HG03520 (cell line): Measurements from ENCODE around the gene RRP8.

Experiments
- ATAC-seq: cut with Tn5 transposase; IDR thresholded peaks from one replicate; pipeline ENCODE4 v1.9.1; 2021; ENCODE audit warnings: mild to moderate bottlenecking, moderate library complexity; ENCODE audit not compliant: unreplicated experiment

RRP8 gene

DNA sequence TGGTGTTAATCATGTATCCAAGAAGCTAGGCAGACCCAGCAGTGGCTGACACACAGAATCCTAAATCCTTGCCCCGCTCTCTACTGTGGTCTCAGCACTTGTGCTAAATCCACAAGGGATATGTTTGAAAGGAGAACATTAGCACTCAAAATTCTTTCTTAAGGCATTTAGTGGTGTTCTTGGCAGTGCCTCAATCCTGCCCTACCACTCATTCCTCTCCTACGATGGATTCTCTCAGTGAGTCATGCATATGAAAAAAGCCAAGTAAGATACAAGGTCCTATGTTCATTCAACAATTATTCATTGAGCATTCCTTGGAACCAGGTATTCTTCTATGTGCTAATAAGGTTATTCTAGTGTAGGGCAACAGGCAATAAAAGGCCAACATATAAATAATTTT is 31.2 kb downstream of the RRP8 start:
- no peak for ATAC-seq

DNA sequence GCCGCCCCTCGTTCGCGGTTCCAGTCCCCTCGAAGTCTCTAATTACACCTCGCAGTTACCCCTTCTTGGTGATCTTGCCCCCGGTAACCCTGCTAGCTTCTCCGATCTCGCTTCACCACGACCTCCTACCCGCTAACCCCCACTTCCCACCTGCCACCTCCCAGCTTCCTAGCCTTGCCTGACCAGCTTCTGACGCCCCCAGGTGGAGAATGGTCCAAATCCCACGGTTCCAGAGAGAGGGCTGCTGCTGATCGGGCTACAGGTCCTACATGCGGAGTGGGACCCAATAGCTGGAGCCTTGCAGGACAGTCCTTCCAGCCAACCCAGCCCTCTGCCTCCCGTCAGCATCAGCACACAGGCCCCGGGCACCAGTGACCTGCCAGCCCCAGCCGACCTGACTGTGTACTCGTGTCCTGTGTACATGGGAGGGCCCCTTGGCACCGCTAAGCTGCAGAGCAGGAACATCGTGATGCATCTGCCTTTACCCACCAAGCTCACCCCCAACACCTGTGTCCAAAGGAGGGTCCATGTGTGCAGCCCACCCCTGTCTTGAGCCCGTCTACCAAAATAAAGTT is 31.9 kb downstream of the RRP8 start:
- no peak for ATAC-seq

DNA sequence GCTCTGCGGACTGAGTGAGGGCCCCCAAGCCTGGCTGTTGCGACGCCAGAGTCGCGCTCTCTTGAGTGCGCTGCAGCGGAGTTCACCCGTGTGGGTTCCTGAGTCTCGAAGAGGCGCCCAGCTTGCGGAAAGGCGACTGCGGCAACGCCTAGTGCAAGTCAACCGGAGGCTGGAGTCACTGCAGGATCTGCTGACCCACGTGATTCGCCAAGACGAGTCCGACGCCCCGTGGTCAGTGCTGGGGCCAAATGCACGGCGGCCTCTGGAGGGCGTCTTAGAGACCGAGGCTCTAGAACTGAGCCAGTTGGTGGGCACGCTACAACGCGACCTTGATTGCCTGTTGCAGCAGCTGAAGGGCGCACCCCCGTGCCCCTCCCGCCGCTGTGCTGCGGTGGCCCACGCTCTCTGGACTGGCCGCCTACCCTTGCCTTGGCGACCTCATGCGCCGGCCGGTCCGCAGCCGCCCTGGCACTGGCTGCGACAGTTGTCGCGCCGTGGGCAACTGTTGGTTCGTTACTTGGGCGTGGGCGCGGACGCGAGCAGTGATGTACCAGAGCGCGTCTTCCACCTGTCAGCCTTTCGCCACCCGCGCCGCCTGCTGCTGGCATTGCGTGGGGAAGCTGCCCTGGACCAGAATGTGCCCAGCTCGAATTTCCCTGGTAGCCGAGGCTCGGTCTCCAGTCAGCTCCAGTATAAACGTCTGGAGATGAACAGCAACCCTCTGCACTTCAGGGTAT is 32.6 kb downstream of the RRP8 start:
- no peak for ATAC-seq

DNA sequence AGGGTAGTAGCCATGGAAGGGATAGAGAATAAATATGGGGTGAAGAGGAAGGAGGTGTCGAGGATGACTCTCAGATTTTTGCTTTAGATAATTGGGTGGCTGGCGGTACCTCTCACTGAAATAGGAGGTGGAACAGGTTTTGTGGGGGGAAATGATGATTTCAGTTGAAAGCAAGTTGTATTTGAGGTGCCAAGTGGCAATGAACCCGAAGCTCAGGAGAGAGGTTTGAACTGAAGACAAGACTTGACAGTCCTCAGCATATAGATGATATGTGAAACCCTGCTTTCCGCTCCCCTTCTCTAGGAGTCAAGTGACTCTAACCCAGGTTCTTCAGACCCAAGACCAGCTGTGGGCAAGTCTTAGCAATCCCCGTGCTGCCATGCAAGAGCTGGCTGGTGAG is 33.7 kb downstream of the RRP8 start:
- ATAC-seq: no peak

DNA sequence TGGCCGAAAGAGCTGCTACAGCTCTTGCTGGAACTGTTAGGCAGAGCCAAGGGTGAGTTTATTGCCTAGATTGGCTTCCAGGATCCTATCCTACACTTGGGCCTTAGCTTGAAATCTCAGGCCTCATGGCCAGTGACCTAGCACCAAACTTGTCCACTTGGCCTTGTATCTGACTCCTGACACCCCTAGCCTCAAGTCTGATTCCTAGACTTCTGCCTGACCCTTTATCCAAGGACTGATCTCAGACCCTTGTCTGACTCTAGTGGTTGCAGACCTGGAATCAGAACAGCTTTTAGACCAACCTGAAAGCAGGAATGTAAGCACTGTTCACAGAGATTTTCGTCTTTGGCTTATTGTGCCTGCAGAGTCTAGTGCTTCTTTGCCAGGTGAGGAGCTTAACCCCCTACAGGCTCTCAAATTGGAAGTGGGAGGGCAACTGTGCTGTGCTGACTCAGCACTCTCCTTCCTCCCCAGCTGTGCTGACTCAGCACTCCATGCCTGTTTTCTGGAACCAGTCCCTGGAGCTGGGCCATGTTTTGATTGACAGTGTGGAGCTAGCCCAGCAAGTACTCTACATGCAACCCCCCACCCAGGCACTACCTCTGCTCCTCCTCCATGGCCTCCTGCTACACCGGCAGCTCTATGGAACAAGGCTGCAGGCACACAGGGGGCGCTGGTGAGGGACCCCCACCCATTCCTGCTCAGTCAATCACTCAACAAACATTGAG is 35.1 kb downstream of the RRP8 start:
- ATAC-seq: no peak

DNA sequence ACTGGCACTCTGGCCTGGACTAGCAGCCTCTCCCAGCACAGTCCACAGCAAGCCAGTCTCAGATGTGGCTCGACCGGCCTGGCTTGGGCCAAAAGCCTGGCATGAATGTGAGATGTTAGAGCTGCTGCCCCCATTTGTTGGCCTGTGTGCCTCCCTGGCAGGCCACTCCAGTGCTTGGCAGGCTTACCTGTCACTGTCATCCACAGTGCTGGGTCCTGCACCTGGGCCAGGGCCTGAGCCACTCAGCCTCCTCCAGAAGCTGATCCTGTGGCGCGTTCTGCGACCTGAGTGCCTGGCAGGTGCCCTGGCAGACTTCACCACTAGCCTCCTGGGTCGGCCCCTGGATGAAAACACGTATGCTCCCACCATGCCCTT is 36.1 kb downstream of the RRP8 start:
- ATAC-seq: no peak

DNA sequence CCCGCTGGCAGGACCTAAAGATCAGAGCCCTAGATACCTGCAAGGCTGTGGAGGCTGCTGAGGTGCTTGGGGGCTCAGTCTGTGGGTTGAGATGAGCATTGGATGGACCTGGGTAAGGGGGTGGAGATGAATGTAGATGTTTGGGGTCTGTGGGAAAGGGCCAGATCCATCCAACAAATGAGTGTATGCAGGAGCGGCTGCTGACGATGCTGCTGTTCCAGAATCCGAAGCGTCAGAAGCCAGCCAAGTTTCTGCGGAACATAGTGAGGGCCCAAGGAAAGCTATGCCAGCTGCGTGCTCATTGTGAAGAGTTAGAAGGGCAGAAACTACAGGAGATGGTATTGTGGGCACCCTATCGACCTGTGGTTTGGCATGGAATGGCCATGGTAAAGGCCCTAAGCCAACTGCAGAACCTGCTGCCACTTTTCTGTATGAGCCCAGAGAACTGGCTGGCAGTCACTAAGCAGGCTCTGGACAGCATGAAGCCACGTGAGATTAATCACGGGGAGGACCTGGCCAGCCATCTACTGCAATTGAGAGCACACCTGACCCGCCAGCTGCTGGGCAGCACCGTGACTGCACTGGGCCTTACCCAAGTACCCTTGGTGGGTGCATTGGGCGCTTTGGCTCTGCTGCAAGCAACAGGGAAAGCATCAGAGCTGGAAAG is 36.6 kb downstream of the RRP8 start:
- no peak for ATAC-seq

DNA sequence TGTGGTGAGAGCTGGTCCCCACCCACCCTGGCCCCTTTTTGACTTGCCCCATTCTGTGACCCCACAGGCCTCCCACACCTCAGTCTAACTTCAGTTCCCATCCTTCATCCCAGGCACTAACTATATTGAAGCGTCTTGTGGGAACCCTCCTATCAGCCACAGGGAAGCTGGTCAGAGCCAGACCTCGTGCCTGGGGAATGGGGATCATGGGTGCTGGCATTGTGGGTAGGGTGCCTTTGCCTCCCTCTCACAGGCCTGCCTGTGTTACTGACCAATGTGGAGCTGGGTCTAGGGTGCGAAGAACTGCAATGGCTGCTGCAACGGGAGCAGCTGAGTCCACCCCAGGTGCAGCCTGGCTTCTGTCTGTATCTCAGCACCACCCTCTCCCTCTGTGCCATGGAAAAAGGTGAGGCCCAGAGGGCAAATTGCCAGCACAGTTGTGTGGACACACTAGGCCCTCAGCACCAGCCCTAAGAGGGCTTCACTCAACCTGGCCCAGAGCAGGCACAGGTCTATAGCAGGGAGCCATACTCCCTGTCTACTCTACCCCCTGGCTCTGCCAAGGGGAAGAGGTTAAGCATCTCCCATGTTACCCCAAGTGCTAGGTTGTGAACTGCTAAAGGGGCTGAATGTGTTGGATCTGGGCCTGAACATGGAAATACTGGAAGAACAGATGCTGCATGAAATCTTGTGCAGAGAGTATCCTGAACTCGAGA is 37.3 kb downstream of the RRP8 start:
- no peak for ATAC-seq

DNA sequence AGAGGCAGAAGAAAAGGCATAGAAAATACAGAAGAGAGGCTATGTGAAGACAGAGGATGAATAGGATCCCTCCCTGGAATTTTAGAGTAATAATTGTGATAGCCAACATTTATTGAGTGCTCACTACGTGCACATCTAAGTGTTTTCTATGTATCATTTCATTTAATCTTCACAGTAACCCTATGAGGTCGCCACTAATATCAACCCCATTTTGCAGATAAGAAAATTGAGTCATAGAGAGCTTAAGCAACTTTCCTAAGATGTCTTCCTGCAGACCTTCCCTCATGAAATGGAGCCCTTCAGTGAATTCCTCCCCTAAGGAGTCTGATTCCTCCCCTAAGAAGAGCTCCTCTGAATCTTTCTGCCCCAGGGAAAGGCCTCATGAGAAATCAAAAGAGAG is 38.1 kb downstream of the RRP8 start:
- no peak for ATAC-seq

DNA sequence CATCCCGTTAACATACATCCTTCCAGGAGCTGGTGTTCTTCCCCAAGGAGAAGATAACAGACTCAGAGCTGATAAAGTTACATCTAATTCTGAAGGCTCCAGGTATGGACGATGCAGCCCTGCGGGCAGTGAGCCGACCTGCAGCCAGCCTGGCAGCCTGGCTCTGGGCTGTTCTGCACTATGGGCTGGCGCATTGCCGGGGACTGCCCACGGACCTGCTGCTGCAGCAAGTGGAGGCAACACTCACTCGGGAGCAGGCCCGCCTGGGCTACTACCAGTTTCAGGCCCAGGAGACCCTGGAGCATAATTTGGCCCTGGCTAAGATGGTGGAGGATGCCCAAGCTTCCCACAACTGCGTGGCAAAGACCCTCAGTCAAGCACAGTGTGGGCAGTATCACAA is 39.7 kb downstream of the RRP8 start:
- no peak for ATAC-seq

DNA sequence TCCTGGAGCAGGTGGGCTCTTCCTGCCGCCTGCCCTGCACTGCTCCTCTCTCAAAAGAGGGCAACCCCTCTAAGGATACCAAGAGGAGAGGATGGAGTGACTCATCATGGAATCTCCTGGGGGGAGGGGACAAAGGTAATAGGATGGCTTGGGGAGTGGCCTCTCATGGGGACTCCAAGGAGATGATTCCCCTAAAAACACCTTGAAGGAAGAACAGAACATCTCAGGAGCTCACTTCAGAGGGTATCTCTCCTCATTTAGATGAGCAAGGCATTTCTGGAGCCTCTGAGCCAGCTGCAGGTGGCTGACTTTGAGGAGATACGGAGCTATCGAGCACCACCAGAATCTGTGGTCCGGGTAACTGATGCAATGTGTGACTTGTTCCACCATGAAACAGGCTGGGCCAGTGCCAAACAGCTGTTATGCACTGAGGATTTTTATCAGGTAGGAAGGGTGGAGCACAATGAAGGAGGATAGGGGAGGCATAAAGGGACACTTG is 40.2 kb downstream of the RRP8 start:
- no peak for ATAC-seq

DNA sequence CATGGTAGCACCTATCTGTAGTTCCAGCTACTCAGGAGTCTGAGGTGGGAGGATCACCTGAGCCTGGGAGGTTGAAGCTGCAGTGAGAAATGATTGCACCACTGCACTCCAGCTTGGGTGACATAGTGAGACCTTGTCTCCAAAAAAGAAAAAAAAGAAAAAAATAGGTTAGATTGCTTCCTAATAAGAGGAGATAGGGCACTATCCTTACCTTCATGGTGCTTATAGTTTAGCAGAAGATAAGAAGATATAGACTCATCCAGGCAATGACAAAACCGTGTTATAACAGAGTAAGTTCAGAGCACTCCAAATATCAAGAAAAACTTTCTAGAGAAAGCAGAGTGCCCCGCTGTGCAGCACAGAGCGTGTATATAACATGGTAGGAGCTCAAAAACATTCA is 42.1 kb downstream of the RRP8 start:
- no peak for ATAC-seq

DNA sequence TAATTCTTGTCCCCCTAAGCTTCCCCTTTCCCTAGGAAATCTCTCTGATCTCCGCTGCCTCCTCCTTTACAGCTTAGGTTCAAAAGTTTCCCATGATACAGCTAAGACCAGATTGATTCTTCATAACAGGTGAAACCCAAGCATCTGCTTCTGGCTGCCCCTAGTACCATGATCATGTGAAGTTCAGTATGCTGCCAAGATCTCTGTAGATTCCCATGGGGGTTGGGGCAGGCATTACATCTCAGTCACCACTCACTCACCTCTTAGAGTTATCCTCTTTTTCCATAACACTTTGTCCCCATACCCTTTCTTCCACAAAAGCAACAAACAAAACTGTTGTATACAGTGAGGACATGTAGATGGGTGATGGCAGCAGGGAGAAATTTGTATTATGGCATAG is 44.0 kb downstream of the RRP8 start:
- no peak for ATAC-seq

DNA sequence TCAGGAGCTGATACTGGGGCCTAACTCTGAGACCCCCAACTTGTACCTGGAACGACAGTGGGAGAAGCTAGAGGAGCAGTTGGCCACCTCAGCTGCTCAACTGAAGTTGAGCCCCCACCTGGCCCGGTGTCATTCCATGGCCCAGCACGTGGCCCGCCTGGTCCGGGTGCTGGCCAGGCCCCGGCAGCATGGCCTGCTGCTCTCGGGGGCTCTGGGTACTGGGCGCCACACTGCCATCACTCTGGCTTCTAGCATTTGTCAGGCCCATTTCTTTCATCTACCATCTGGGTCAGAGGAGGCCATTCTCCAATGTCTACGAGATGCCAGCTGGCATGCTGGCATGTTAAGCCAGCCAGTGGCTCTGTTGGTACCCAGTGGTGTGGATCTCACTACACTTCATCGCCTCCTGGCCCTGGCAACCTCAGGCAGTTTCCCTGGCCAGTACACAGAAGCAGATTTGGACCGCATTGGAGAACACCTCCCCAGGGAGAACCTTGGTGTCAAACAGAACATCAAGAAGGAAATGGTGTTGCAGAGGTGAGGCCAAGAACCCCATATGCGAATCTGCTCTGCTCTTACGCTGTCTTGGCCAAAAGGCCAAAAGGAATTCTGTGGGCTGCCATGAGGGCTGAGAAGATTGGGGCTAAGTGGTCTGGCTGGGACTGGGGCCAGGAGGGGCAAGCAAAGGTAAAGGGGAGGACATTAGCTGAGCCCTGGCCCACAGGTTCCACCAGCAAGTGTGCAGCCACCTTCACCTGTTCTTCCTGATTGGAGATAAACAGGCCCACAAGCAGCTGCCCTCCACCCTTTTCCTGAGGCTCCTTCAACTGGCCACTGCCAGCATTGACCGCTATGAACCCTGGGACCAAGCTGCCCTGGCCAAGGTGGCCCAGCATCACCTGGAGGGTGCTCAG is 45.4 kb downstream of the RRP8 start:
- no peak for ATAC-seq

DNA sequence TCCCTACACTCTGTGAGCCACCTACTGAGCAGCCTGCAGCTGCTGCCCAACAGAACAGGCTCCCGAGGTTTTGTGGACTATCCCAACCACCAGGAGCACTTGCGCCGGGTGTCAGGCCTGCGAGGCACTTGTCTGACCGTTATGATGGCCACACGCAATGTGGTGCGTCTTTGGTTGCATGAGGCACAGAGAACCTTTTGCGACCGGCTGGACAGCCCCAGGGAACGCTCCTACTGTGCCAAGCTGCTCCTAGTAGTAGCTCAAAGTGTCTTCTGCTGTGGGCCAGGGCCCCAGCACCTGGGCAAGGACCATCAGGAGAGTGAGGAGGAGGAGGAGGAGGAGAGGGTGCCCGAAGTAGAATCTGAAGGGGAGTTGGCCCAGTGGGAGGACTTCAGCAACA is 46.4 kb downstream of the RRP8 start:
- no peak for ATAC-seq

DNA sequence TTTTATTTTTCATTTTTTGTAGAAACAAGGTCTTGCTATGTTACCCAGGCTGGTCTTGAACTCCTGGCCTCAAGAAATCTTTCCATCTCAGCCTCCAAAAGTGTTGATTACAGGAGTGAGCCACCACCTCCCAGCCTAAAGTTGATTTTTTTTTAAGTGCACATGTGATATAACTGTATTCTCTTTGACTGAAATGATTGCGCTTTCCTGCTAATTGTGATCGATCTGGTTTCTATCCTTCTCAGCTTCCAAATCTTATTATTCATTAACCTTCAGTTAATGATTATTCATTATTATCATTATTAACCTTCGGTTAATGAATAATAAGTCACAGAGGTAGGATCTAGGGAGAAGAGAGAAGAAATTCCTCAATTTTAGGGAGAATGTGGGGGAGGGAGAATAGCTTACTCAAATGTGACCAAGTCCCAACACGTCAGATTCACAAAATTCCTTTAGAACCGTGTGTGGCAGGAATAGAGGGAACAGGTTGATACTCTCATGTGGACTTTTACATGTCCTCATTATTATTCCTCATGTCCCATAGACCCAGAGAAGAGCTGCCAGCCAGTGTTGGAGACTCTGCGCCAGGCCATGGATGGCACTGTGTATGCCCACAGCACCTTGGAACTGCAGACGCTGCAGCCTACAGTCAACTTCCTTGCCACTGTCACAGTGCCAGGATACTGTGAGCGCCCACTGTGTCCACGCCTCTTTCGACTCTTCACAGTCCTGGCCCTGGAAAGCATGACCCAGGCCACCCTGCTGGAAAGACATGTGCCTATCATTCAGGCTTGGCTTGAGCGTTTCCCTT is 47.1 kb downstream of the RRP8 start:
- ATAC-seq: no peak

DNA sequence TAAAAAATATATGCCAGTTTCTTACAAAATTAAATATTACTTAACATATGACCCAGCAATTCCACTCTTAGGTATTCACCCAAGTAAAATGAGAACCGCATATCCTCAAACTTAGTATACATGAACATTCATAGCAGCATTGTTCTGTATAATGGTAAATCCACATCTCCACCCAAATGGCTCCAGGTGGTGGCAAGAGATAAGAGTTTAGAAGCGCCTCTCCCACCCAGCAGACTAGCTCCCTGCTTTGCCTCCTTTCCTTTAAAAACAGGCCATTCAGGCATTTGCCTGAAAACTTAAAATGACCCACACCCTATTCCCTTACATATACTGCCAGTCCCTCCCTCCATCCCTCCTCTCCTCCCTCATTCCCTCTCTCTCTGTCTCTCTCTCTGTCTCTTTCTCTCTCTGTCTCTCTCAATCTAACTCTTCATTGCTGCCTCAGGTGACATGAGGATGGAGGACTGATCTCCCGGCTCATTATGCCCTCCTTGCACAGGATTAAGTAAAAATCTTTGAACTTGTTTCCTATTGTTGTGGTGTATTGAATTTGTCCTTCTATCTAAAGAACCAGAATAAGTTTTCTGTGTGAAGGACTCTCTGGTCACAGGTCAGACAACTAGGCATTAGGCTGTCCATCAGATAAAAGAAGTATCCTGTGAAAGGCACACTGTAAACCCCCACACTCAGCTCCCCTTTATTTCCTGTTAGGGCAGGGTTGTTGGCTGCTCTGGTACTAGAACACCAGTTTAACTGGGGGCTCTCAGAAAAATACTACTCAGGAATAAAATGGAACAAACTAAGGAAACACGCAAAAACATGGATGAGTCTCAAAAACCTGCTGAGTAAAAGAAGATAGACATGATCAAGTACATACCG is 48.3 kb downstream of the RRP8 start:
- ATAC-seq: no peak

DNA sequence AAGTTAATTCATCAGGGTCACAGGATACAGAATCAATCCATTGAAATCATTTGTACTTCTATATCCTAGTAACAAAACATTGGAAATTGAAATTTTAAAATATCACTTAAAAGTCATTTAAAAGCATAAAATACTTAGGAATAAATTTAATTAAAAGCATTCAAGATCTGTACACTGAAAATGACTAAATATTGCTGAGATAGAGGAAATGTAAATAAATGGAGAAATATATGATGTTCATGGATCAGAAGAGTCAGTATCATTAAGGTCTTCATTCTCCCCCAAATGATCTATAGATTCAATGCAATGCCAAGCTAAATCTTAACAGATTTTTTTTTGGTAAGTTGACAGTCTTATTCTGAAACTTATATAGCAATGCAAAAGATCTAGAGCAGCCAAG is 49.8 kb downstream of the RRP8 start:
- ATAC-seq: no peak
